Dermis blood vessel endothelial cell (primary cell): ENCODE results near the gene MDH1B. TPM values are rescaled to one million over a fixed set of nuclear protein-coding genes. Genes with fewer than 3 reads are reported as not detected.

ENCODE experiments used
- DNase-seq: peaks from one replicate; pipeline ENCODE4 v3.0.0; 2010
- total RNA-seq: library from RNA; depleted of rRNA; stranded (reverse); fragments of >200 nt; gene quantifications from 2 replicates; pipeline ENCODE4 v1.2.3, GENCODE V29; 2014

The MDH1B gene
- total RNA-seq, 1 donor from 2014 or later: not detected

DNA sequence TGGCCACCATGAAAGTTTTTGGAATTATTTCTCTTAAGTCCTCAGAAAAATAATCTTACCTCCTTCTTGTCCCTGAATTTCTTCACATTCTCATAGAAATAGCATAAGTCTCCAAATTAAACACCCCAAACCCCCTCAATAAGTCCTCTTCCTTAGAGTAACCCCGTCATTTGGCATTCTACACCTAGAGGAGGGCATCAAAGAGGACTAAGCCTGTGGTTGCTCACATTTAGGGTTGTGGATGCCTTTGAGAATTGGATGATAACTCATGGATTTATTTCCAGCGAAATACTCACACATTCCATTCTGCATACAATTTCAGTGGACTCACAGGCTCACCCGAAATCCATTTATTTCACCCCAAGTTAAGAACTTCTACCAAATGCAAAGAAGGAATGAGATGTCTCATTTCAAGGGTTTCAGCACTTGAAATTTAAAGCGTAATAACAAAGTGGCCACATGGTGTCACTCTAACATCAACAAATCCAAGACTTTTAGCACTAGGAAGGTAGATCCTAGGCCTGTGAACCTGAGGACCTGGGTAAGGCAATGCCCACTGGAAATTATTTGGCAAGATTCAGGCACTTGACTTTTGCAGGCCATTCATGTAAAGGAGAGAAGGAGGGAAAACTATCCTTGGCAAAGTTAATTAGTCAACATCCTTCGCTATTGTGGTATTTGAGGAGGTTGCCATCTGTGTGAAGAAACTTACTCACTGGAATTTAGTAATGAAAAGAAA, 71.6 kb downstream of the MDH1B start:
- peak; percentile 83 for DNase-seq

DNA sequence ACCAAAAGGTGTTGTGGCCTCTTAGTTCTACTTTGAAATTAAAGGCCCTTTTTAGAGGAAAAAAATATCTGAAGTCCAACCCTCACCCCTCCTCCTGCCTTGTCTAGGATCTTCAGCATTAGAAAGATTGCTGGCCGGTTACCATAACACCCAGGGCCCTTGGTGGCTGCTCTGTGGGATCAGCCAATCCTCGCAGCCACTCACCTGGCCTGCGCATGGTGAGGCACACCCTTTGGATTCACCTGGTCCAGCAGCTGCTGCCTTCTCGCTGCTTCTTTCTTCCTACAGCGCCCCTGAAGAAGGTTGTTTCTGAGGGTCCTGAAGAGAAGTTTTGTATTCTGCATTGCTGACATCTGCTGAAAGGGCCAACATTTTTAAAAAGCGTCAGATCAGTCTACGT, 72.2 kb downstream of the MDH1B start:
- no peak for DNase-seq

DNA sequence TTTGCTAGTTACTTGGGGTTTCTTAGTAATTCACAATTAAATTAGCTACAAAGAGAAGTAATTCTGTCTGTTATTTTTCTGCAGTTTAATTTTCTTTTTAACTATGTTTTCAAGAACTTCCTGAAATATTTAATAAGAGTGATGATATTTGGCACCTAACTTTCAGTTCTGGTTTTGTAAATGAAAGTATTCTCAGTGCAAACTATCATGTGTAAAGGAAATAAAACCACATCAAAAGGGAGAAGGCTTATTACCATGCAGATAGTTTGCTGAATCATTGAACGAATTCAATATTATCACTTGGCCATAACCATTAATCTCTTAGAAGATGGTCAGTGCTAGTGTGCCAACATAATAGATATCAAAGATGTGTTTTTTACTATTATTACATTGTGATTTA, 76.1 kb downstream of the MDH1B start:
- DNase-seq: no peak

DNA sequence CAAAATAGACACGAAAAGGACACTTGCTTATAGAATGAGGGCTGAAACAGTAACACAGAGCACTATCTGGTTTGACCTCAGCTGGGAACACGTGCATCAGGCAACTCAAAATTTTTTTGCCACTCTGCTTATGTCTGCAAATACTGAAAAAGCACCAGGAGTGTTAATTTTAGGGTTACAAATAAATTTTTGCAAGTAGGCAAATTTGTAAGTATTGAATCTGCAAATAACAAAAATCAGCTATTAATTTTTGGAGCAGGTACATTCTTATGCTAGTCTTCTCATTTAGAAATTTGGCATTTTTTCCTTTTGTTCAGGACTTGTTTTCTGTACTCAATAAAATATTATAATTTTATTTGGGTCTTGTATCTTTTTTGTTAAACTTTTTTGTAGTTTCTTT, 76.7 kb downstream of the MDH1B start:
- DNase-seq: no peak

Other genes with a start within 250 kb of the MDH1B start
- gene FAM237A, start 122.8 kb downstream of the MDH1B start, total RNA-seq: not detected in 2 replicates
- not detected in 2 replicates for gene DYTN, start 46.9 kb downstream of the MDH1B start, total RNA-seq
- gene FASTKD2, start 278 bp upstream of the MDH1B start, total RNA-seq: 43.1 and 51.3 TPM in 2 replicates
- gene CPO, start 174.2 kb upstream of the MDH1B start, total RNA-seq: not detected in 2 replicates